ENCODE measurements around the gene PTPRT.

- TF ChIP-seq ATF3 (CRISPR knock-in tag; IDR thresholded peaks at IDR 0.05) (no peak), ZBTB7A (CRISPR knock-in tag; IDR thresholded peaks at IDR 0.05) (no peak), ZNF747 (CRISPR knock-in tag; IDR thresholded peaks at IDR 0.05; ENCODE audit: borderline replicate concordance) (no peak), MYC (CRISPR knock-in tag; IDR thresholded peaks at IDR 0.05; ENCODE audit: borderline replicate concordance) (no peak), DRAP1 (CRISPR knock-in tag; IDR thresholded peaks at IDR 0.05) (no peak), GZF1 (CRISPR knock-in tag; IDR thresholded peaks at IDR 0.05) (no peak), ZNF768 (CRISPR knock-in tag; IDR thresholded peaks at IDR 0.05) (no peak), ZBTB34 (CRISPR knock-in tag; IDR thresholded peaks at IDR 0.05) (no peak), NPAS2 (CRISPR knock-in tag; IDR thresholded peaks at IDR 0.05; ENCODE audit: borderline replicate concordance) (no peak), PCBP1 (IDR thresholded peaks at IDR 0.05; ENCODE audit: borderline replicate concordance, low read depth, low read length) (no peak)
These were observed 1136.4 kb downstream of the PTPRT start for GRCh38 chr20:42053350-42053749.
